IgD-negative memory B cell (primary cell): ENCODE measurements around the gene PDCD6IP. TPM values are rescaled to one million over a fixed set of nuclear protein-coding genes. Genes with fewer than 3 reads are reported as not detected.
"Not testable (repeated sequence)": the region's sequence is repeated elsewhere in the genome, so short reads cannot be mapped to it uniquely, and the experiment has no call there.

Experiments used
- H3K27ac Mint-ChIP-seq, 3 donors: one replicate each; pipeline ENCODE4 v1.8.0; 2020 to 2022; ENCODE audit warnings: mild to moderate bottlenecking in 3 of 3, mixed read lengths in 3 of 3, moderate library complexity in 1 of 3
- H3K27me3 Mint-ChIP-seq: one replicate; pipeline ENCODE4 v1.8.0; 2021; ENCODE audit warnings: mixed read lengths
- H3K36me3 Mint-ChIP-seq: one replicate; pipeline ENCODE4 v1.8.0; 2020; ENCODE audit warnings: mild to moderate bottlenecking, mixed read lengths
- H3K4me1 Mint-ChIP-seq, 3 donors: one replicate each; pipeline ENCODE4 v1.8.0; 2020 to 2022; ENCODE audit warnings: mixed read lengths in 3 of 3, mild to moderate bottlenecking in 1 of 3
- H3K4me3 Mint-ChIP-seq, 4 donors: one replicate each; pipeline ENCODE4 v1.8.0; 2020 to 2022; ENCODE audit warnings: mild to moderate bottlenecking in 4 of 4, mixed read lengths in 4 of 4, moderate library complexity in 3 of 4
- H3K9me3 Mint-ChIP-seq, 3 donors: one replicate each; pipeline ENCODE4 v1.8.0; 2020 to 2021; ENCODE audit warnings: mixed read lengths in 3 of 3, mild to moderate bottlenecking in 1 of 3
- polyA plus RNA-seq: library from polyadenylated mRNA; unstranded; fragments of 300-500 nt; fragmentation: Illumina TruSeq; gene quantifications from one replicate; pipeline ENCODE4 v1.2.3, GENCODE V29; 2021

The PDCD6IP gene
- polyA plus RNA-seq = 128 TPM

GRCh38 chr3:33798418-33799201 is at the start of gene PDCD6IP:
PDCD6IP (plus strand) TSS chr3:33798630; CDS start chr3:33798729, 99 bp downstream.
- no peaks in the 10 kb centered on the region for H3K9me3 Mint-ChIP-seq
- H3K36me3 Mint-ChIP-seq = peaks cover 5% of the 10 kb centered on the region
- H3K27me3 Mint-ChIP-seq = no peaks in the 10 kb centered on the region
- H3K4me1 Mint-ChIP-seq = peaks cover 39 to 52% (median 43%) of the 10 kb centered on the region in 3 donors
- H3K4me3 Mint-ChIP-seq = peak within 1 kb of the TSS; percentile 92 to 100 (median 98)
- H3K27ac Mint-ChIP-seq = peak within 1 kb of the TSS; percentile 89 to 99 (median 91)

GRCh38 chr3:33749546-33750210 is 48.8 kb upstream of the PDCD6IP start:
- Mint-ChIP-seq H3K27me3 (peaks cover 5% of the 10 kb centered on the region), H3K4me1 (peaks cover 0 to 6% (median 1%) of the 10 kb centered on the region in 3 donors), H3K4me3 (no peak overlapping the region), H3K27ac (no peak overlapping the region), H3K36me3 (no peaks in the 10 kb centered on the region), H3K9me3 (peaks cover 1 to 10% (median 6%) of the 10 kb centered on the region in 3 donors)

- H3K4me3 Mint-ChIP-seq = no peak overlapping the region
- H3K27ac Mint-ChIP-seq = no peak overlapping the region
- peaks cover 5% of the 10 kb centered on the region for H3K27me3 Mint-ChIP-seq
- peaks cover 2 to 14% (median 10%) of the 10 kb centered on the region in 3 donors for H3K9me3 Mint-ChIP-seq
- peaks cover 0 to 4% (median 0%) of the 10 kb centered on the region in 3 donors for H3K4me1 Mint-ChIP-seq
- no peaks in the 10 kb centered on the region for H3K36me3 Mint-ChIP-seq
These were observed 48.2 kb upstream of the PDCD6IP start for GRCh38 chr3:33750211-33750548.

- Mint-ChIP-seq H3K4me1 (no peaks in the 10 kb centered on the region), H3K27me3 (peaks cover 5% of the 10 kb centered on the region), H3K36me3 (no peaks in the 10 kb centered on the region), H3K4me3 (no peak overlapping the region), H3K9me3 (peaks cover 4 to 17% (median 10%) of the 10 kb centered on the region in 3 donors), H3K27ac (no peak overlapping the region)
These were observed 47.1 kb upstream of the PDCD6IP start for GRCh38 chr3:33751336-33751735.

- H3K27me3 Mint-ChIP-seq, H3K36me3 Mint-ChIP-seq, H3K4me3 Mint-ChIP-seq, H3K27ac Mint-ChIP-seq, H3K4me1 Mint-ChIP-seq: not testable (repeated sequence)
- H3K9me3 Mint-ChIP-seq = peaks cover 11 to 17% (median 16%) of the 10 kb centered on the region in 3 donors
These were observed 44.0 kb upstream of the PDCD6IP start for GRCh38 chr3:33754391-33754790.

GRCh38 chr3:33758281-33758680 is 40.1 kb upstream of the PDCD6IP start:
- H3K9me3 Mint-ChIP-seq = peaks cover 11 to 17% (median 16%) of the 10 kb centered on the region in 3 donors
- peaks cover 5% of the 10 kb centered on the region for H3K27me3 Mint-ChIP-seq
- no peak overlapping the region for H3K27ac Mint-ChIP-seq
- no peak overlapping the region for H3K4me3 Mint-ChIP-seq
- no peaks in the 10 kb centered on the region for H3K4me1 Mint-ChIP-seq
- peaks cover 2% of the 10 kb centered on the region for H3K36me3 Mint-ChIP-seq

GRCh38 chr3:33758864-33759263 is 39.6 kb upstream of the PDCD6IP start:
- H3K4me1 Mint-ChIP-seq = no peaks in the 10 kb centered on the region
- no peak overlapping the region for H3K4me3 Mint-ChIP-seq
- peaks cover 7% of the 10 kb centered on the region for H3K27me3 Mint-ChIP-seq
- peaks cover 11 to 16% (median 13%) of the 10 kb centered on the region in 3 donors for H3K9me3 Mint-ChIP-seq
- peaks cover 2% of the 10 kb centered on the region for H3K36me3 Mint-ChIP-seq
- no peak overlapping the region for H3K27ac Mint-ChIP-seq

- H3K36me3 Mint-ChIP-seq = no peaks in the 10 kb centered on the region
These were observed 29.7 kb upstream of the PDCD6IP start for GRCh38 chr3:33768578-33769330.

GRCh38 chr3:33773637-33774036 is 24.8 kb upstream of the PDCD6IP start:
- no peak overlapping the region for H3K27ac Mint-ChIP-seq
- H3K9me3 Mint-ChIP-seq = no peaks in the 10 kb centered on the region

More at GRCh38 chr3:33768578-33769330, 29.7 kb upstream of the PDCD6IP start:
- H3K27ac Mint-ChIP-seq = no peak overlapping the region
- peaks cover 4% of the 10 kb centered on the region for H3K27me3 Mint-ChIP-seq
- H3K4me1 Mint-ChIP-seq = no peaks in the 10 kb centered on the region
- peaks cover 0 to 2% (median 0%) of the 10 kb centered on the region in 3 donors for H3K9me3 Mint-ChIP-seq
- H3K4me3 Mint-ChIP-seq = no peak overlapping the region

GRCh38 chr3:33775363-33775762 is 23.1 kb upstream of the PDCD6IP start:
- H3K4me1 Mint-ChIP-seq = no peaks in the 10 kb centered on the region
- H3K4me3 Mint-ChIP-seq = no peak overlapping the region
- H3K9me3 Mint-ChIP-seq = no peaks in the 10 kb centered on the region
- H3K36me3 Mint-ChIP-seq = no peaks in the 10 kb centered on the region
- no peaks in the 10 kb centered on the region for H3K27me3 Mint-ChIP-seq
- no peak overlapping the region for H3K27ac Mint-ChIP-seq

More at GRCh38 chr3:33773637-33774036, 24.8 kb upstream of the PDCD6IP start:
- no peaks in the 10 kb centered on the region for H3K27me3 Mint-ChIP-seq
- no peak overlapping the region for H3K4me3 Mint-ChIP-seq
- no peaks in the 10 kb centered on the region for H3K36me3 Mint-ChIP-seq
- no peaks in the 10 kb centered on the region for H3K4me1 Mint-ChIP-seq

- H3K27me3 Mint-ChIP-seq = no peaks in the 10 kb centered on the region
- no peaks in the 10 kb centered on the region for H3K4me1 Mint-ChIP-seq
- no peak overlapping the region for H3K27ac Mint-ChIP-seq
- no peaks in the 10 kb centered on the region for H3K36me3 Mint-ChIP-seq
- no peak overlapping the region for H3K4me3 Mint-ChIP-seq
- H3K9me3 Mint-ChIP-seq = no peaks in the 10 kb centered on the region
These were observed 20.4 kb upstream of the PDCD6IP start for GRCh38 chr3:33777996-33778395.

- H3K9me3 Mint-ChIP-seq = no peaks in the 10 kb centered on the region
- H3K4me3 Mint-ChIP-seq = no peak overlapping the region
- no peak overlapping the region for H3K27ac Mint-ChIP-seq
- no peaks in the 10 kb centered on the region for H3K36me3 Mint-ChIP-seq
- H3K4me1 Mint-ChIP-seq = no peaks in the 10 kb centered on the region
- H3K27me3 Mint-ChIP-seq = no peaks in the 10 kb centered on the region
These were observed 18.7 kb upstream of the PDCD6IP start for GRCh38 chr3:33779751-33780150.

GRCh38 chr3:33781413-33781812 is 17.0 kb upstream of the PDCD6IP start:
- H3K9me3 Mint-ChIP-seq = not testable (repeated sequence)

GRCh38 chr3:33786565-33787327 is 11.7 kb upstream of the PDCD6IP start:
- H3K9me3 Mint-ChIP-seq = no peaks in the 10 kb centered on the region
- no peaks in the 10 kb centered on the region for H3K36me3 Mint-ChIP-seq
- peaks cover 0 to 6% (median 4%) of the 10 kb centered on the region in 3 donors for H3K4me1 Mint-ChIP-seq
- H3K27ac Mint-ChIP-seq = no peak overlapping the region
- peak overlapping the region in 3 of 4 donors; percentile 28 to 84 (median 58) for H3K4me3 Mint-ChIP-seq
- no peaks in the 10 kb centered on the region for H3K27me3 Mint-ChIP-seq

More at GRCh38 chr3:33781413-33781812, 17.0 kb upstream of the PDCD6IP start:
- not testable (repeated sequence) for H3K4me3 Mint-ChIP-seq, H3K27me3 Mint-ChIP-seq, H3K27ac Mint-ChIP-seq, H3K4me1 Mint-ChIP-seq, H3K36me3 Mint-ChIP-seq
